Measurements from ENCODE around the gene SAP30. TPM values are rescaled to one million over a fixed set of nuclear protein-coding genes. Genes with fewer than 3 reads are reported as not detected.

Gene SAP30
- total RNA-seq, 1 donor from 2014 or later = 9.3 TPM

GRCh38 chr4:173410079-173410478, 39.3 kb downstream of the SAP30 start:
- Histone ChIP-seq H3K27ac (no peak overlapping the region), H3K9me3 (no peaks in the 10 kb centered on the region), H3K4me1 (no peaks in the 10 kb centered on the region), H3K4me3 (no peak overlapping the region), H3K36me3 (peaks cover 3% of the 10 kb centered on the region in 2 donors), H3K27me3 (no peaks in the 10 kb centered on the region)
- no peak for TF ChIP-seq CTCF (IDR thresholded peaks at IDR 0.05)
- intact Hi-C loops (cut with DNase I) = no loop called here
- DNase-seq (ENCODE audit: low spot score in 2 of 2) = no peak

GRCh38 chr4:173411106-173411693, 40.4 kb downstream of the SAP30 start:
- DNase-seq (ENCODE audit: low spot score in 2 of 2) = no peak
- Histone ChIP-seq H3K9me3 (no peaks in the 10 kb centered on the region), H3K27me3 (no peaks in the 10 kb centered on the region), H3K36me3 (peaks cover 0 to 3% of the 10 kb centered on the region in 2 donors), H3K27ac (no peak overlapping the region), H3K4me3 (no peak overlapping the region), H3K4me1 (no peaks in the 10 kb centered on the region)
- intact Hi-C loops (cut with DNase I) = no loop called here
- TF ChIP-seq CTCF (IDR thresholded peaks at IDR 0.05) = no peak

GRCh38 chr4:173413036-173413435, 42.3 kb downstream of the SAP30 start:
- Histone ChIP-seq H3K4me1 (peaks cover 0 to 2% of the 10 kb centered on the region in 2 donors), H3K27me3 (no peaks in the 10 kb centered on the region), H3K4me3 (no peak overlapping the region), H3K36me3 (peaks cover 0 to 3% of the 10 kb centered on the region in 2 donors), H3K9me3 (no peaks in the 10 kb centered on the region), H3K27ac (no peak overlapping the region)
- intact Hi-C loops (cut with DNase I) = no loop called here
- no peak for TF ChIP-seq CTCF (IDR thresholded peaks at IDR 0.05)
- no peak for DNase-seq (ENCODE audit: low spot score in 2 of 2)

GRCh38 chr4:173414456-173414855, 43.7 kb downstream of the SAP30 start:
- Histone ChIP-seq H3K36me3 (peaks cover 0 to 3% of the 10 kb centered on the region in 2 donors), H3K4me3 (no peak overlapping the region), H3K9me3 (no peaks in the 10 kb centered on the region), H3K27me3 (no peaks in the 10 kb centered on the region), H3K4me1 (peaks cover 0 to 2% of the 10 kb centered on the region in 2 donors), H3K27ac (peak overlapping the region in 1 of 2 donors; percentile 27)
- intact Hi-C loops (cut with DNase I) = no loop called here
- no peak for TF ChIP-seq CTCF (IDR thresholded peaks at IDR 0.05)
- no peak for DNase-seq (ENCODE audit: low spot score in 2 of 2)

GRCh38 chr4:173415092-173415491, 44.3 kb downstream of the SAP30 start:
- H3K4me1 ChIP-seq = peaks cover 0 to 2% of the 10 kb centered on the region in 2 donors
- no peak for TF ChIP-seq CTCF (IDR thresholded peaks at IDR 0.05)
- H3K27ac ChIP-seq = peak overlapping the region; percentile 27 to 41
- no peaks in the 10 kb centered on the region for H3K27me3 ChIP-seq
- H3K4me3 ChIP-seq = no peak overlapping the region
- intact Hi-C loops (cut with DNase I) = loop anchor here (5.0 kb wide), 3 partner anchors 43 to 403 kb away; partner anchors contain the start of gene SAP30
- no peaks in the 10 kb centered on the region for H3K36me3 ChIP-seq
- DNase-seq (ENCODE audit: low spot score in 2 of 2) = no peak
- no peaks in the 10 kb centered on the region for H3K9me3 ChIP-seq

All from ascending aorta (tissue), 2 donors.